Suprapubic skin (tissue), 4 donors: ENCODE data around the gene CD47. TPM values are rescaled to one million over a fixed set of nuclear protein-coding genes. Genes with fewer than 3 reads are reported as not detected.

Source experiments
- DNase-seq, 2 donors: peaks; one replicate each; pipeline ENCODE4 v3.0.0-alpha.2; 2019; ENCODE audit warnings: low spot score in 2 of 2
- H3K27ac ChIP-seq: fragments of 200-600 bp; sonication (generic); one replicate; pipeline ENCODE4 v1.5.1; 2019
- H3K27me3 ChIP-seq: fragments of 200-600 bp; sonication (generic); one replicate; pipeline ENCODE4 v1.5.1; 2019
- H3K36me3 ChIP-seq: fragments of 200-600 bp; sonication (generic); one replicate; pipeline ENCODE4 v1.5.1; 2019
- H3K4me1 ChIP-seq: fragments of 200-600 bp; sonication (generic); one replicate; pipeline ENCODE4 v1.5.1; 2019
- H3K4me3 ChIP-seq: fragments of 200-600 bp; sonication (generic); one replicate; pipeline ENCODE4 v1.5.1; 2019; ENCODE audit warnings: mild to moderate bottlenecking
- H3K9me3 ChIP-seq: fragments of 200-600 bp; sonication (generic); one replicate; pipeline ENCODE4 v1.5.1; 2019
- EP300 ChIP-seq: sonication (generic); formaldehyde crosslinking; IDR thresholded peaks from one replicate; pipeline ENCODE4 v1.6.1; 2017; ENCODE audit warnings: antibody characterized with exemption
- POLR2A ChIP-seq, 2 donors: fragments of 450-650 bp; IDR thresholded peaks; one replicate each; pipeline ENCODE4 v1.6.1; 2017; ENCODE audit warnings: antibody characterized with exemption in 2 of 2, mild to moderate bottlenecking in 2 of 2, moderate library complexity in 2 of 2
- POLR2AphosphoS5 ChIP-seq, 3 donors: sonication (generic); formaldehyde crosslinking; IDR thresholded peaks; one replicate each; pipeline ENCODE4 v1.6.1; 2017; ENCODE audit warnings: antibody characterized with exemption in 3 of 3
- WGBS: methylation state at CpG from one replicate; pipeline ENCODE4 v1.1.5; 2018; 5-methylcytosine and 5-hydroxymethylcytosine counted together
- total RNA-seq, 4 donors: library from RNA; depleted of rRNA; stranded (reverse); fragments of >200 nt; gene quantifications; one replicate each; pipeline ENCODE4 v1.1.0, GENCODE V29; 2016
- TF ChIP-seq, protein P1 (sequence below), 2 donors: fragments of 200-600 bp in 1 of 2; fragments of 450-650 bp in 1 of 2; sonication (generic) in 1 of 2; IDR thresholded peaks; one replicate each; pipeline ENCODE4 v1.5.1; 2016 to 2019; ENCODE audit warnings: antibody characterized with exemption in 2 of 2, mild to moderate bottlenecking in 1 of 2, moderate library complexity in 1 of 2

CD47 gene
- total RNA-seq, 4 donors from 2014 or later: 37.8 to 94.4 (median 41.8) TPM

DNA sequence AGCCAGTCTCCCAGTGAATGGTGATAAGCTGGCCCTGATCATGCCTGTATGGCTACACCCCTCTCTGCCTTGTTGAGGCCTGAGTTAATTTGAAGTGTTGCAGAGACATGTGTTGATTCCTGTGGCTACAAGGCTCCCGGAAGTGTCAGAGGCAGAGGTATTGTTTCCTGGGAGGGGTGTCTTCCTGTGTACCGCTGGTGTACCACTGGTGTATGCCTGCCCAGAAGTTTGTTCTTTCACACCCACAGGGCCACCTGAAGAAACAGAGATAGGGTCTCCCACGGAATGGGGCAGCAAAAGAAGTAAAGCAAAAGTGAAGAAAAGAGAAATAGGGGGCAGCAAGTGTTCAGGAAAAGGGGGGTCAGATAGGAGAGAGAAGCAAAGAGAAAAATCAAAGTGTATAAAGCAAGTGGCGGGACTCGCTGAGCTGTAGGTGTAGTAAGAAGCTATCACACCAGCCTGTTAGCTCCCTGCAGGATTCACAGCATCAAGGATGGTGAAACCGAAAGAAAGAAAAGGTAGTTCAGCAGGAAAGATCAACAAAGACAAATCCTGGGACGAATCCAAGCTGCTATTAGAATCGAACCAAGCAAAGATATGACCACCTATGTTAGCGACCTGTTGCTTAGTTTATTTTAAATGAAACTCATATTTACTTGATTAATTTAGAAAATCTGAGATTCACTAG lies 36.6 kb upstream of the CD47 start:
- Histone ChIP-seq H3K4me1 (peaks cover 24% of the 10 kb centered on the region), H3K36me3 (no peaks in the 10 kb centered on the region), H3K9me3 (no peaks in the 10 kb centered on the region), H3K27ac (no peak overlapping the region), H3K27me3 (no peaks in the 10 kb centered on the region), H3K4me3 (no peak overlapping the region)
- DNase-seq: no peak
- no peak for TF ChIP-seq POLR2A (IDR thresholded peaks at IDR 0.05)
- no peak for TF ChIP-seq EP300
- TF ChIP-seq, protein P1, sequence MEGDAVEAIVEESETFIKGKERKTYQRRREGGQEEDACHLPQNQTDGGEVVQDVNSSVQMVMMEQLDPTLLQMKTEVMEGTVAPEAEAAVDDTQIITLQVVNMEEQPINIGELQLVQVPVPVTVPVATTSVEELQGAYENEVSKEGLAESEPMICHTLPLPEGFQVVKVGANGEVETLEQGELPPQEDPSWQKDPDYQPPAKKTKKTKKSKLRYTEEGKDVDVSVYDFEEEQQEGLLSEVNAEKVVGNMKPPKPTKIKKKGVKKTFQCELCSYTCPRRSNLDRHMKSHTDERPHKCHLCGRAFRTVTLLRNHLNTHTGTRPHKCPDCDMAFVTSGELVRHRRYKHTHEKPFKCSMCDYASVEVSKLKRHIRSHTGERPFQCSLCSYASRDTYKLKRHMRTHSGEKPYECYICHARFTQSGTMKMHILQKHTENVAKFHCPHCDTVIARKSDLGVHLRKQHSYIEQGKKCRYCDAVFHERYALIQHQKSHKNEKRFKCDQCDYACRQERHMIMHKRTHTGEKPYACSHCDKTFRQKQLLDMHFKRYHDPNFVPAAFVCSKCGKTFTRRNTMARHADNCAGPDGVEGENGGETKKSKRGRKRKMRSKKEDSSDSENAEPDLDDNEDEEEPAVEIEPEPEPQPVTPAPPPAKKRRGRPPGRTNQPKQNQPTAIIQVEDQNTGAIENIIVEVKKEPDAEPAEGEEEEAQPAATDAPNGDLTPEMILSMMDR (IDR thresholded peaks at IDR 0.05): no peak
- no peak for TF ChIP-seq POLR2AphosphoS5 (IDR thresholded peaks at IDR 0.05)
- 74% methylated on average over 9 of the region's 9 CpGs for WGBS

DNA sequence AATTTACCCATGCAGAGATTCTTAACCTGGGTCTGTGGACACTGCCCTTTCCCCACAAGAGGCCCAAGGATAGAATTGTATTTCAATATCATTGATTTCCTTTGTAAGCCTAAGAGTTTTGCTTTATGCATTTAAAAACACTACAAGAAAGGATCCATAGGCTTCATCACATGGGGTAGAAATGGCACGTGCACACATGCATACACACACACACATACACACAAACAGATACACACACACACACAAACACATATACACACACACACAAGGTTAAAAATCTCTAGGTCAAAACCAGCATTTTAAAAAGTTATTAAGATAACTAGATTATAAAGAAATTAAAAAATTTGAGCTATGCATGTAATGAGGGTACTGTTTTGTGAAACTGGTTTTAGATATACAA lies 35.5 kb upstream of the CD47 start:
- H3K27me3 ChIP-seq: no peaks in the 10 kb centered on the region
- no peaks in the 10 kb centered on the region for H3K9me3 ChIP-seq
- no peaks in the 10 kb centered on the region for H3K36me3 ChIP-seq
- 100% methylated on average over 1 of the region's 1 CpG for WGBS
- TF ChIP-seq EP300: no peak
- no peak for TF ChIP-seq POLR2AphosphoS5 (IDR thresholded peaks at IDR 0.05)
- TF ChIP-seq, protein P1 (IDR thresholded peaks at IDR 0.05): no peak
- no peak for TF ChIP-seq POLR2A (IDR thresholded peaks at IDR 0.05)
- no peak overlapping the region for H3K4me3 ChIP-seq
- no peak for DNase-seq
- no peak overlapping the region for H3K27ac ChIP-seq
- H3K4me1 ChIP-seq: peaks cover 13% of the 10 kb centered on the region

DNA sequence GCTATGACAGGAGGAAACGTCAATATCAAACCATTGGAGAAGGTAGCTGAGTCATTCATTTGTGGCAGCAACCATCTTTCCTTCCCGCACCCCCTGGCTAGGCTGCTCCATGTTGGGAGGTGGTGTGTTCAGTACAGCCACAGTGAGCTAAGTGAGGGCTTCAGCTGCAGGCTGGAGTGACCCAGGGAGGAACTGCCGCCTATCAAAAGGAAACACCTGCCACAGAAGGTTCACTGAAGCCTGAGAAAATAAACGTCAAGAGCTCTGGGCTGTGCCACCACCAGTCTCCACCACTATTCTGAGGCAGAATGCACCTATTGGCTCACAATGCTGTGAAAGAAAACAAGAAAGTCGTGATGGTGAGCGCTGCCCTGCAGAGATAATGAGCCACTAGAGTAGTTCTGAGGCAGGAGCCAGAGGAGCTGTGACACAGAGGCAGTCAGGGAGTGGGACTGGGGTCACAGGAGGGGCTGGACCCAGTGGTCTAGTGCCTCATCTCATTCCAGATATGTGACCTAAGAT lies 34.8 kb upstream of the CD47 start:
- no peak overlapping the region for H3K4me3 ChIP-seq
- no peaks in the 10 kb centered on the region for H3K27me3 ChIP-seq
- WGBS: 67% methylated on average over 6 of the region's 6 CpGs
- H3K36me3 ChIP-seq: no peaks in the 10 kb centered on the region
- H3K9me3 ChIP-seq: no peaks in the 10 kb centered on the region
- DNase-seq: no peak
- TF ChIP-seq POLR2AphosphoS5 (IDR thresholded peaks at IDR 0.05) (no peak), EP300 (no peak), POLR2A (IDR thresholded peaks at IDR 0.05) (no peak)
- TF ChIP-seq, protein P1 (IDR thresholded peaks at IDR 0.05): no peak
- H3K27ac ChIP-seq: no peak overlapping the region
- H3K4me1 ChIP-seq: peaks cover 8% of the 10 kb centered on the region

DNA sequence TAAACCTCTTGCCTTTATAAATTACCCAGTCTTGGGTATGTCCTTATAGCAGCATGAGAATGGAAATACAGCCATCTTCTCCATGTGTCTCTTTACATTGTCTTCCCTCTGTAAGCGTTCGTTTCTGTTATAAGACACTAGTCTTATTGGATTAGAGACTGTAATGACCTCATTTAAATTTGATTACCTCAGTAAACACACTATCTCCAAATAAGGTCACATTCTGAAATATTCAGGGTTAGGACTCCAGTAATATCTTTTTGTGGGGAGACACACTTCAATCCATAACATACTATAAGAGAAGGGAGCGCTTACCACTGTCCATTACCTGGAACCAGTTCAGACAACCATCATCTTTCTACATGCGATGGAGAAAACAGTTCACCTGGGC lies 34.3 kb upstream of the CD47 start:
- no peaks in the 10 kb centered on the region for H3K9me3 ChIP-seq
- no peaks in the 10 kb centered on the region for H3K27me3 ChIP-seq
- DNase-seq: no peak
- no peak overlapping the region for H3K27ac ChIP-seq
- H3K4me1 ChIP-seq: peaks cover 8% of the 10 kb centered on the region
- no peak for TF ChIP-seq EP300
- TF ChIP-seq POLR2AphosphoS5 (IDR thresholded peaks at IDR 0.05): no peak
- TF ChIP-seq, protein P1 (IDR thresholded peaks at IDR 0.05): no peak
- WGBS: 94% methylated on average over 4 of the region's 4 CpGs
- H3K36me3 ChIP-seq: no peaks in the 10 kb centered on the region
- H3K4me3 ChIP-seq: no peak overlapping the region

DNA sequence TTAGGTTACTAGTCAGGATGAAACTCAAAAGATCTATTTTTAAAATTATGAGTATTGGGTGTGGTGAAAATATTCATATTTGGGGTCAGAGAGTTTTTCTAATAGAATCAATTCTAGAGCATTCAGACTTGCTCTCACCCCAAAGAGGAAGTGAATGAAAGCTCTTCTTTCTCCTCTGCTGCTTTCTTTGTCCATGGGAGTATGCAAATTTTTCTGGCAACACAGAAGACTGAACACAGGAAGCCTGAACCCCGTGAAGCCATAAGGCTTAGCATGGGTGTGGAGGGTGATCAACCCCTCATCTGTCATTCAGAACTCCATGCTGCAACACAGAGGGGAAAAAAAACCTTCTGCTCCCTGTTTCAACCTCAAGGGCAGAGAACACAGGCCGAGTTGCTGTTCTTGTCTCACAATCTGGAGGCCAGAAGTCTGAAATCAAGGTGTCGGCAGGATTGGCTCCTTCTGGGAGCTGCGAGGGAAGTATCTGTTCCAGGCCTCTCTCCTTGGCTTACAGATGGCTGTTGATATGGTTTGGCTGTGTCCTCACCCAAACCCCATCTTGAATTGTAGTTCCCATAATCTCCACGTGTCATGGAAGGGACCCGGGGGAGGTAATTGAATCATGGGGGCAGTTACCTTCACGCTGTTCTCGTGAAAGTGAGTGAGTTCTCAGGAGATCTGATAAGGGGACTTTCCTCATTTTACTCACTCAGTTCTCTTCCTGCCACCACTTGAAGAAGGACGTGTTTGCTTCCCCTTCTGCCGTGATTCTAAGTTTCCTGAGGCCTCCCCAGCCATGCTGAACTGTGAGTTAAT lies 33.7 kb upstream of the CD47 start:
- peaks cover 8% of the 10 kb centered on the region for H3K4me1 ChIP-seq
- TF ChIP-seq POLR2A (IDR thresholded peaks at IDR 0.05) (no peak), POLR2AphosphoS5 (IDR thresholded peaks at IDR 0.05) (no peak), EP300 (no peak)
- TF ChIP-seq, protein P1 (IDR thresholded peaks at IDR 0.05): no peak
- no peaks in the 10 kb centered on the region for H3K9me3 ChIP-seq
- H3K36me3 ChIP-seq: no peaks in the 10 kb centered on the region
- no peak overlapping the region for H3K27ac ChIP-seq
- no peak overlapping the region for H3K4me3 ChIP-seq
- WGBS: 46% methylated on average over 10 of the region's 10 CpGs
- H3K27me3 ChIP-seq: no peaks in the 10 kb centered on the region
- no peak for DNase-seq
